GM23248 (cell line): ENCODE results near the gene PDIA5. TPM values are rescaled to one million over a fixed set of nuclear protein-coding genes. Genes with fewer than 3 reads are reported as not detected.

ENCODE experiments used
- DNase-seq: peaks from one replicate; pipeline ENCODE4 v3.0.0-alpha.2; 2015
- H2AFZ ChIP-seq: fragments of 200-600 bp; sonication (generic); 2 replicates; pipeline ENCODE4 v1.6.1; 2016; ENCODE audit warnings: antibody characterized with exemption
- H3F3A ChIP-seq: fragments of 200-600 bp; sonication (generic); 2 replicates; pipeline ENCODE4 v1.6.1; 2016; ENCODE audit warnings: mild to moderate bottlenecking, antibody characterized with exemption, mixed run types; ENCODE audit not compliant: insufficient read depth
- H3K27ac ChIP-seq: fragments of 200-600 bp; sonication (generic); 2 replicates; pipeline ENCODE4 v1.5.1; 2016; ENCODE audit warnings: mild to moderate bottlenecking
- H3K27me3 ChIP-seq: fragments of 200-600 bp; sonication (generic); replicated peaks from 2 replicates; pipeline ENCODE4 v1.6.1; 2016; ENCODE audit warnings: mild to moderate bottlenecking; ENCODE audit not compliant: insufficient read depth
- H3K36me3 ChIP-seq: fragments of 200-600 bp; sonication (generic); 2 replicates; pipeline ENCODE4 v1.6.1; 2016; ENCODE audit warnings: low read depth, mild to moderate bottlenecking
- H3K4me1 ChIP-seq: fragments of 200-600 bp; sonication (generic); 2 replicates; pipeline ENCODE4 v1.6.1; 2016; ENCODE audit warnings: mild to moderate bottlenecking; ENCODE audit not compliant: insufficient read depth
- H3K4me2 ChIP-seq: fragments of 200-600 bp; sonication (generic); one replicate; pipeline ENCODE4 v1.6.1; 2016; ENCODE audit warnings: mild to moderate bottlenecking; ENCODE audit not compliant: unreplicated experiment
- H3K4me3 ChIP-seq: fragments of 200-600 bp; sonication (generic); 2 replicates; pipeline ENCODE4 v1.5.1; 2016; ENCODE audit warnings: mild to moderate bottlenecking
- H3K79me2 ChIP-seq: fragments of 200-600 bp; sonication (generic); 2 replicates; pipeline ENCODE4 v1.6.1; 2016; ENCODE audit warnings: mild to moderate bottlenecking; ENCODE audit not compliant: insufficient read depth
- H3K9ac ChIP-seq: fragments of 200-600 bp; sonication (generic); 2 replicates; pipeline ENCODE4 v1.6.1; 2016; ENCODE audit warnings: mild to moderate bottlenecking
- H3K9me2 ChIP-seq: fragments of 200-600 bp; sonication (generic); 2 replicates; pipeline ENCODE4 v1.6.1; 2016; ENCODE audit warnings: mixed run types, mild to moderate bottlenecking, moderate library complexity; ENCODE audit not compliant: insufficient read depth
- H3K9me3 ChIP-seq: fragments of 200-600 bp; sonication (generic); one replicate; pipeline ENCODE4 v1.6.1; 2017; ENCODE audit warnings: low read depth
- H4K20me1 ChIP-seq: fragments of 200-600 bp; sonication (generic); 2 replicates; pipeline ENCODE4 v1.6.0; 2016; ENCODE audit not compliant: insufficient read depth
- EZH2 ChIP-seq: fragments of 200-600 bp; sonication (generic); IDR thresholded peaks from 2 replicates; pipeline ENCODE4 v1.6.1; 2018; ENCODE audit warnings: antibody characterized with exemption, mild to moderate bottlenecking; ENCODE audit not compliant: insufficient read depth, poor library complexity, severe bottlenecking
- EZH2phosphoT487 ChIP-seq: fragments of 200-600 bp; sonication (generic); IDR thresholded peaks from 2 replicates; pipeline ENCODE4 v1.6.1; 2018; ENCODE audit warnings: antibody characterized with exemption, moderate library complexity, mild to moderate bottlenecking, low read depth; ENCODE audit not compliant: insufficient read depth
- WGBS, 2 experiments: methylation state at CpG; one replicate each; pipeline ENCODE4 v1.1.6; 2015 to 2017; ENCODE audit warnings: low lambda C conversion rate in 2 of 2, low coverage in 1 of 2; ENCODE audit errors: missing lambda C conversion rate in 2 of 2; 5-methylcytosine and 5-hydroxymethylcytosine counted together
- in situ Hi-C: fragments of 300-500 bp; cut with MboI; formaldehyde crosslinking; loops from 2 replicates; pipeline ENCODE4 v1.15.0; 2020
- polyA plus RNA-seq: library from polyadenylated mRNA; unstranded; fragments of >200 nt; fragmentation: Nextera tagmentation; extraction: Ambion mirVana; gene quantifications from 2 replicates; pipeline ENCODE4 v1.2.1, GENCODE V29; 2016
- total RNA-seq: library from RNA; depleted of rRNA; stranded (reverse); fragments of >200 nt; shearing (Covaris generic); gene quantifications from 2 replicates; pipeline ENCODE4 v1.2.3, GENCODE V29; 2014

Gene PDIA5
- total and polyA plus RNA-seq, 2 experiments from 2014 or later = 49.1 to 57.3 TPM

DNA sequence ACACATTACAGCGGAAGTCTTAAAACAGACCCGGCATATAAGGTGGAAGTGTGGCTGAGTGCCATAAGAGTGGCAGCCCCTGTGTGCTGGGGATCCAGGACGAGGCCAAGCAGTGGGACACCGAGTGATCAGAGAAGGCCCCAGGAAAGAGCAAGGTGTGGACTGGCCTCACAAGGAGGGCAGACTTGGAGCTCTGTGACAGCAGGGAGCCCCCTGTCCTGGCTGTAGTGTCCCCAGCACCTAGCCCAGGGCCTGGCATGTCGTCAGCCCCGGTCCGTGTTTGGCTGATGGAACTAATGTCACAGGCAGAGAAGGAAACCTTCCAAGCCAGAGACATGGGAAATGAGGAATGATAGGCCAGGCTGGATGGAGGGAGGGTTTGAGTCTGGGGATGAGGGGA, 4.8 kb downstream of the PDIA5 start:
- no peak overlapping the region for H3K9ac ChIP-seq
- H4K20me1 ChIP-seq = no peaks in the 10 kb centered on the region; the same call in 1 of the 2 replicates
- H3K4me3 ChIP-seq = no peak overlapping the region
- H3K4me1 ChIP-seq = peaks cover 24% of the 10 kb centered on the region
- no peaks in the 10 kb centered on the region for H3K9me3 ChIP-seq
- H3K9me2 ChIP-seq = no peaks in the 10 kb centered on the region
- in situ Hi-C loops = no loop called here
- no peak overlapping the region for H3K27ac ChIP-seq
- no peaks in the 10 kb centered on the region for H3K36me3 ChIP-seq
- 84 to 92% methylated on average over 7 of the region's 7 CpGs for WGBS, 2 experiments
- H3F3A ChIP-seq = peaks cover 25% of the 10 kb centered on the region; the same call in 1 of the 2 replicates
- no peaks in the 10 kb centered on the region for H3K27me3 ChIP-seq
- no peak overlapping the region for H3K4me2 ChIP-seq
- no peak for DNase-seq
- H2AFZ ChIP-seq = no peak overlapping the region
- H3K79me2 ChIP-seq = peaks cover 95% of the 10 kb centered on the region
- TF ChIP-seq EZH2 (no peak), EZH2phosphoT487 (no peak)

DNA sequence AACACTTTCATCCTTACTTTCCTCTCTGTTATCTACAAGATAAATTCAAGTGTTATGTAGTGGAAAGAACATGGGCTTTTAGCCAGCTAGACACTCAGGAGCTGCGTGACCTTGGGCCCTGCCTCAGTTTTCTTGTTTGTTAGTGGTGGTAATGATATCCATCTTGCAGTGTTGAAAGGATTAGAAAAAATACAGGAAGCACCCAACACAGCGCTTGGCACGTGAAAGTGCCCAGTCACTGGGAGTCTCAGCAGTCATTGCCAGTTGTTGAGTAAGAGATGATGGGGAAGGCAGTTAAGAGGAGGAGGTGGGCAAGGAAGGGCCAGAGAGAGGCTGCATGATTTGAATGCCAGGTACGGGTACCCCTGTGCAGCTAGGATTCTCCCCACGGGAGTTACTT, 5.3 kb downstream of the PDIA5 start:
- 79 to 83% methylated on average over 5 of the region's 5 CpGs for WGBS, 2 experiments
- in situ Hi-C loops = no loop called here
- Histone ChIP-seq H3K79me2 (peaks cover 100% of the 10 kb centered on the region), H3K4me3 (no peak overlapping the region), H3K4me1 (peaks cover 24% of the 10 kb centered on the region), H3K4me2 (no peak overlapping the region), H4K20me1 (no peaks in the 10 kb centered on the region; the same call in 1 of the 2 replicates), H2AFZ (no peak overlapping the region), H3K9ac (no peak overlapping the region), H3K9me2 (no peaks in the 10 kb centered on the region), H3K27ac (no peak overlapping the region), H3K36me3 (no peaks in the 10 kb centered on the region), H3K27me3 (no peaks in the 10 kb centered on the region), H3F3A (peaks cover 28% of the 10 kb centered on the region; the same call in 1 of the 2 replicates), H3K9me3 (no peaks in the 10 kb centered on the region)
- TF ChIP-seq EZH2phosphoT487 (no peak), EZH2 (no peak)
- DNase-seq = peak; percentile 41

- Histone ChIP-seq H2AFZ (no peak overlapping the region), H3K4me1 (peaks cover 24% of the 10 kb centered on the region), H3K9me2 (no peaks in the 10 kb centered on the region), H3K27ac (no peak overlapping the region), H3K9me3 (no peaks in the 10 kb centered on the region), H3K79me2 (peaks cover 100% of the 10 kb centered on the region), H4K20me1 (no peaks in the 10 kb centered on the region; the same call in 1 of the 2 replicates), H3K4me3 (no peak overlapping the region), H3K4me2 (no peak overlapping the region), H3K27me3 (no peaks in the 10 kb centered on the region), H3K9ac (no peak overlapping the region), H3K36me3 (no peaks in the 10 kb centered on the region), H3F3A (peaks cover 28% of the 10 kb centered on the region; the same call in 1 of the 2 replicates)
- in situ Hi-C loops = no loop called here
- TF ChIP-seq EZH2 (no peak), EZH2phosphoT487 (no peak)
- WGBS, 2 experiments = 94 to 100% methylated on average over 1 of the region's 1 CpG
- DNase-seq = no peak
Measured at GRCh38 chr3:123072564-123072963, 5.7 kb downstream of the PDIA5 start.

GRCh38 chr3:123075359-123075758, 8.5 kb downstream of the PDIA5 start:
- H3K36me3 ChIP-seq = no peaks in the 10 kb centered on the region
- no peaks in the 10 kb centered on the region; the same call in 1 of the 2 replicates for H4K20me1 ChIP-seq
- H3K4me2 ChIP-seq = no peak overlapping the region
- peaks cover 96% of the 10 kb centered on the region for H3K79me2 ChIP-seq
- peaks cover 30% of the 10 kb centered on the region for H3K4me1 ChIP-seq
- no peak for TF ChIP-seq EZH2
- TF ChIP-seq EZH2phosphoT487 = no peak
- H3K4me3 ChIP-seq = no peak overlapping the region
- H2AFZ ChIP-seq = no peak overlapping the region
- H3K9ac ChIP-seq = no peak overlapping the region
- peak; percentile 61 for DNase-seq
- H3K9me2 ChIP-seq = no peaks in the 10 kb centered on the region
- H3F3A ChIP-seq = peaks cover 43% of the 10 kb centered on the region; the same call in 1 of the 2 replicates
- in situ Hi-C loops = no loop called here
- H3K27ac ChIP-seq = no peak overlapping the region
- H3K9me3 ChIP-seq = no peaks in the 10 kb centered on the region
- H3K27me3 ChIP-seq = no peaks in the 10 kb centered on the region
- 76 to 77% methylated on average over 1 of the region's 1 CpG for WGBS, 2 experiments

DNA sequence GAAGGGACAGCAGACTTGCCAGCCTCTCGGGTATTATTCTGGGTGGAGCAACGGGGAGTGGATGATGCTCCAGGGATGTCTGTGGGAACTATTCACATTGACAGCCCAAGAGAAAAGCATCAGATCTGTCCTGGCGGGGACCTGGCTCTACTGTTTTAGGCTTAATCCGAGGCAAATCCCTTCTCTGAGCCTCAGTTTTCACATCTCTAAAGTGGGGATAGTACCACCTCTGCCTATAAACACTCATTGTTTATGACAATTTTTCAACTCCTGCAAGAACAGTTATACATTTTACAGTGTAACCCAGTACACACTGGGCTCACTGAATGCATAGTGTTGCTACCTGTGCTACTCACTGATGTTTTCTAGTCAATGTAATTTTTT, 9.3 kb downstream of the PDIA5 start:
- Histone ChIP-seq H4K20me1 (no peaks in the 10 kb centered on the region; the same call in 1 of the 2 replicates), H3K9me2 (no peaks in the 10 kb centered on the region), H3K9me3 (no peaks in the 10 kb centered on the region), H3K36me3 (no peaks in the 10 kb centered on the region), H3K79me2 (peaks cover 96% of the 10 kb centered on the region), H3K4me2 (no peak overlapping the region), H3K4me3 (no peak overlapping the region), H3K4me1 (peaks cover 37% of the 10 kb centered on the region), H3K27me3 (no peaks in the 10 kb centered on the region), H3K27ac (no peak overlapping the region), H3F3A (peaks cover 47% of the 10 kb centered on the region; the same call in 1 of the 2 replicates), H2AFZ (no peak overlapping the region), H3K9ac (no peak overlapping the region)
- in situ Hi-C loops = no loop called here
- DNase-seq = no peak
- TF ChIP-seq EZH2phosphoT487 = no peak
- no peak for TF ChIP-seq EZH2
- WGBS, 2 experiments = 74 to 77% methylated on average over 4 of the region's 4 CpGs
